Neural cell (in vitro differentiated cells): ENCODE results near the gene SRGAP3. TPM values are rescaled to one million over a fixed set of nuclear protein-coding genes. Genes with fewer than 3 reads are reported as not detected.

Source experiments
- H2AFZ ChIP-seq: fragments of 200-600, 300-800 bp; sonication (generic), shearing (Covaris generic); 2 replicates; pipeline ENCODE4 v1.6.0; 2014; ENCODE audit warnings: low read depth, mild to moderate bottlenecking, antibody characterized with exemption, low read length, moderate library complexity
- H3F3A ChIP-seq: fragments of 200-600 bp; shearing (Covaris generic); 2 replicates; pipeline ENCODE4 v1.6.1; 2016; ENCODE audit warnings: mild to moderate bottlenecking, moderate library complexity, mixed read lengths, antibody characterized with exemption, low read length; ENCODE audit not compliant: insufficient read depth, poor library complexity, severe bottlenecking
- H3K27ac ChIP-seq: fragments of 200-600, 300-800 bp; sonication (generic), shearing (Covaris generic); 2 replicates; pipeline ENCODE4 v1.5.1; 2014; ENCODE audit warnings: mild to moderate bottlenecking, low read length, moderate library complexity
- H3K27me3 ChIP-seq: fragments of 300-800, 200-600 bp; sonication (generic), shearing (Covaris generic); 2 replicates; pipeline ENCODE4 v1.6.0; 2014; ENCODE audit warnings: mild to moderate bottlenecking, low read depth, low read length, moderate library complexity; ENCODE audit not compliant: insufficient read depth
- H3K36me3 ChIP-seq: fragments of 300-800, 200-600 bp; sonication (generic), shearing (Covaris generic); 2 replicates; pipeline ENCODE4 v1.5.1; 2014; ENCODE audit warnings: mild to moderate bottlenecking, antibody characterized with exemption, low read length, moderate library complexity; ENCODE audit not compliant: insufficient read depth
- H3K4me2 ChIP-seq: fragments of 300-800, 200-600 bp; sonication (generic), shearing (Covaris generic); 2 replicates; pipeline ENCODE4 v1.6.0; 2014; ENCODE audit warnings: mild to moderate bottlenecking, low read length
- H3K4me3 ChIP-seq: fragments of 300-800, 200-600 bp; sonication (generic), shearing (Covaris generic); 2 replicates; pipeline ENCODE4 v1.5.1; 2014; ENCODE audit warnings: mild to moderate bottlenecking, low read length, moderate library complexity
- H3K79me2 ChIP-seq: fragments of 200-600 bp; shearing (Covaris generic); replicated peaks from 2 replicates; pipeline ENCODE4 v1.6.0; 2014; ENCODE audit warnings: mild to moderate bottlenecking, low read length, moderate library complexity; ENCODE audit not compliant: insufficient read depth
- H3K9ac ChIP-seq: fragments of 300-800, 200-600 bp; sonication (generic), shearing (Covaris generic); 2 replicates; pipeline ENCODE4 v1.6.1; 2016; ENCODE audit warnings: mild to moderate bottlenecking, low read length, mixed read lengths
- H3K9me2 ChIP-seq: fragments of 200-600 bp; shearing (Covaris generic); 2 replicates; pipeline ENCODE4 v1.6.1; 2016; ENCODE audit warnings: mild to moderate bottlenecking, low read length, mixed read lengths; ENCODE audit not compliant: insufficient read depth
- H3K9me3 ChIP-seq: fragments of 200-600, 300-800 bp; sonication (generic), shearing (Covaris generic); 2 replicates; pipeline ENCODE4 v1.6.1; 2016; ENCODE audit warnings: mild to moderate bottlenecking, mixed run types, low read length, moderate library complexity, mixed read lengths
- H4K20me1 ChIP-seq: fragments of 200-600 bp; shearing (Covaris generic); 2 replicates; pipeline ENCODE4 v1.6.1; 2016; ENCODE audit warnings: mild to moderate bottlenecking, mixed run types; ENCODE audit not compliant: insufficient read depth
- EP300 ChIP-seq: fragments of 450-650 bp; conservative IDR thresholded peaks from 2 replicates; pipeline ENCODE4 v1.6.1; 2014; ENCODE audit warnings: antibody characterized with exemption, mild to moderate bottlenecking, moderate library complexity; ENCODE audit not compliant: poor library complexity, severe bottlenecking
- EZH2 ChIP-seq: fragments of 200-600, 300-800 bp; shearing (Covaris generic), sonication (generic); IDR thresholded peaks from 2 replicates; pipeline ENCODE4 v1.6.1; 2014; ENCODE audit warnings: antibody characterized with exemption, low read length, borderline replicate concordance, mild to moderate bottlenecking; ENCODE audit not compliant: insufficient read depth, poor library complexity, severe bottlenecking
- MXI1 ChIP-seq: fragments of 450-650 bp; conservative IDR thresholded peaks from 2 replicates; pipeline ENCODE4 v1.6.1; 2014; ENCODE audit warnings: antibody characterized with exemption, mild to moderate bottlenecking; ENCODE audit not compliant: poor library complexity, severe bottlenecking
- POLR2AphosphoS5 ChIP-seq: IDR thresholded peaks from 2 replicates; pipeline ENCODE4 v1.6.1; 2012
- RAD21 ChIP-seq: fragments of 450-650 bp; conservative IDR thresholded peaks from 2 replicates; pipeline ENCODE4 v1.6.1; 2014; ENCODE audit warnings: antibody characterized with exemption, mild to moderate bottlenecking, moderate library complexity
- SMC3 ChIP-seq: fragments of 450-650 bp; conservative IDR thresholded peaks from 2 replicates; pipeline ENCODE4 v1.6.1; 2014; ENCODE audit warnings: antibody characterized with exemption, mild to moderate bottlenecking, moderate library complexity; ENCODE audit not compliant: poor library complexity
- TAF1 ChIP-seq: IDR thresholded peaks from 2 replicates; pipeline ENCODE4 v1.6.1; 2012; ENCODE audit warnings: low read depth
- polyA plus RNA-seq: library from polyadenylated mRNA; depleted of rRNA; stranded (reverse); fragments of >200 nt; gene quantifications from 2 replicates; pipeline ENCODE4 v1.2.3, GENCODE V29; 2014
- TF ChIP-seq, protein P1 (sequence below): fragments of 450-650 bp; IDR thresholded peaks from 2 replicates; pipeline ENCODE4 v1.5.1; 2014; ENCODE audit warnings: antibody characterized with exemption, mild to moderate bottlenecking, moderate library complexity; ENCODE audit not compliant: poor library complexity, severe bottlenecking
- TF ChIP-seq, protein P2 (sequence below): IDR thresholded peaks from 2 replicates; pipeline ENCODE4 v1.6.1; 2012; ENCODE audit warnings: borderline replicate concordance

The SRGAP3 gene
- polyA plus RNA-seq, 1 donor from 2014 or later: 31.5 TPM

DNA sequence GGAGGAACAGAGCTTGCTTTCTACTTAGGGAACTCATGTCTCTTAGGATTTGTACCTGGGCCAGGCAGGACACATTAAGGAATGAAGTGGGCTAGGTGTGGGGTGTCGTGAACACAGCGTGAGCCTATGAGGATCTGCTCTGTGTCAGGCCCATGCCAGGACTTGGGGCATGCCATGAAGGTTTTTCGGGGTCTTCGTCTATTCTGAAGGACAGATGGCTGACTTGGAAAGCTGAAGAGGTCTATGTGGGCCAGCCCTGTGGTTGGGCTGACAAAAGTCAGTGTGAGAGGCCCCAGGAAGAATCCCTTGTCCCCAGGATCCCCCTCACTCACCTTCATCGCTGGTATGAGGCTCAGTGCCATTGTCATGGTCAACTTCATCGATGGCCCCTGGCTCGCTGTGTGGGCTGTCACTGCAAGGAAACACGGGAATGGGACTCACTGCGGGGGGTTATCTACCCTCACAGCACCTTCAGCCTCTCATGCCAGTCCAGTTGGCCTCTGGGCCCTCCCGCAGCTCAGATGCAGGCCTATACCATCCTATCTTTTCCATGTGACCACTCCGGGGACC lies 239.4 kb downstream of the SRGAP3 start:
- Histone ChIP-seq H3K9ac (no peak overlapping the region), H3K9me2 (no peaks in the 10 kb centered on the region), H3K79me2 (no peaks in the 10 kb centered on the region), H3K27me3 (no peaks in the 10 kb centered on the region), H3F3A (no peaks in the 10 kb centered on the region), H3K27ac (no peak overlapping the region), H3K4me3 (no peak overlapping the region), H2AFZ (no peak overlapping the region), H3K36me3 (peaks cover 7% of the 10 kb centered on the region), H3K4me2 (no peak overlapping the region), H4K20me1 (no peaks in the 10 kb centered on the region), H3K9me3 (no peaks in the 10 kb centered on the region)
- TF ChIP-seq, protein P1, sequence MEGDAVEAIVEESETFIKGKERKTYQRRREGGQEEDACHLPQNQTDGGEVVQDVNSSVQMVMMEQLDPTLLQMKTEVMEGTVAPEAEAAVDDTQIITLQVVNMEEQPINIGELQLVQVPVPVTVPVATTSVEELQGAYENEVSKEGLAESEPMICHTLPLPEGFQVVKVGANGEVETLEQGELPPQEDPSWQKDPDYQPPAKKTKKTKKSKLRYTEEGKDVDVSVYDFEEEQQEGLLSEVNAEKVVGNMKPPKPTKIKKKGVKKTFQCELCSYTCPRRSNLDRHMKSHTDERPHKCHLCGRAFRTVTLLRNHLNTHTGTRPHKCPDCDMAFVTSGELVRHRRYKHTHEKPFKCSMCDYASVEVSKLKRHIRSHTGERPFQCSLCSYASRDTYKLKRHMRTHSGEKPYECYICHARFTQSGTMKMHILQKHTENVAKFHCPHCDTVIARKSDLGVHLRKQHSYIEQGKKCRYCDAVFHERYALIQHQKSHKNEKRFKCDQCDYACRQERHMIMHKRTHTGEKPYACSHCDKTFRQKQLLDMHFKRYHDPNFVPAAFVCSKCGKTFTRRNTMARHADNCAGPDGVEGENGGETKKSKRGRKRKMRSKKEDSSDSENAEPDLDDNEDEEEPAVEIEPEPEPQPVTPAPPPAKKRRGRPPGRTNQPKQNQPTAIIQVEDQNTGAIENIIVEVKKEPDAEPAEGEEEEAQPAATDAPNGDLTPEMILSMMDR: no peak
- TF ChIP-seq MXI1: no peak
- TF ChIP-seq EP300: no peak
- no peak for TF ChIP-seq SMC3
- TF ChIP-seq TAF1: no peak
- no peak for TF ChIP-seq POLR2AphosphoS5
- no peak for TF ChIP-seq EZH2
- no peak for TF ChIP-seq RAD21
- TF ChIP-seq, protein P2, sequence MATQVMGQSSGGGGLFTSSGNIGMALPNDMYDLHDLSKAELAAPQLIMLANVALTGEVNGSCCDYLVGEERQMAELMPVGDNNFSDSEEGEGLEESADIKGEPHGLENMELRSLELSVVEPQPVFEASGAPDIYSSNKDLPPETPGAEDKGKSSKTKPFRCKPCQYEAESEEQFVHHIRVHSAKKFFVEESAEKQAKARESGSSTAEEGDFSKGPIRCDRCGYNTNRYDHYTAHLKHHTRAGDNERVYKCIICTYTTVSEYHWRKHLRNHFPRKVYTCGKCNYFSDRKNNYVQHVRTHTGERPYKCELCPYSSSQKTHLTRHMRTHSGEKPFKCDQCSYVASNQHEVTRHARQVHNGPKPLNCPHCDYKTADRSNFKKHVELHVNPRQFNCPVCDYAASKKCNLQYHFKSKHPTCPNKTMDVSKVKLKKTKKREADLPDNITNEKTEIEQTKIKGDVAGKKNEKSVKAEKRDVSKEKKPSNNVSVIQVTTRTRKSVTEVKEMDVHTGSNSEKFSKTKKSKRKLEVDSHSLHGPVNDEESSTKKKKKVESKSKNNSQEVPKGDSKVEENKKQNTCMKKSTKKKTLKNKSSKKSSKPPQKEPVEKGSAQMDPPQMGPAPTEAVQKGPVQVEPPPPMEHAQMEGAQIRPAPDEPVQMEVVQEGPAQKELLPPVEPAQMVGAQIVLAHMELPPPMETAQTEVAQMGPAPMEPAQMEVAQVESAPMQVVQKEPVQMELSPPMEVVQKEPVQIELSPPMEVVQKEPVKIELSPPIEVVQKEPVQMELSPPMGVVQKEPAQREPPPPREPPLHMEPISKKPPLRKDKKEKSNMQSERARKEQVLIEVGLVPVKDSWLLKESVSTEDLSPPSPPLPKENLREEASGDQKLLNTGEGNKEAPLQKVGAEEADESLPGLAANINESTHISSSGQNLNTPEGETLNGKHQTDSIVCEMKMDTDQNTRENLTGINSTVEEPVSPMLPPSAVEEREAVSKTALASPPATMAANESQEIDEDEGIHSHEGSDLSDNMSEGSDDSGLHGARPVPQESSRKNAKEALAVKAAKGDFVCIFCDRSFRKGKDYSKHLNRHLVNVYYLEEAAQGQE: no peak

GRCh38 chr3:9008550-9009255 lies 240.7 kb downstream of the SRGAP3 start:
- no peaks in the 10 kb centered on the region for H3F3A ChIP-seq
- H4K20me1 ChIP-seq: no peaks in the 10 kb centered on the region
- H3K27me3 ChIP-seq: no peaks in the 10 kb centered on the region
- TF ChIP-seq EZH2: no peak
- no peak for TF ChIP-seq SMC3
- TF ChIP-seq TAF1: no peak
- TF ChIP-seq, protein P1: no peak
- no peak for TF ChIP-seq MXI1
- TF ChIP-seq EP300: no peak
- no peak for TF ChIP-seq RAD21
- TF ChIP-seq, protein P2: no peak
- TF ChIP-seq POLR2AphosphoS5: no peak
- no peak overlapping the region for H3K27ac ChIP-seq
- H3K4me3 ChIP-seq: no peak overlapping the region
- H3K36me3 ChIP-seq: peaks cover 7% of the 10 kb centered on the region
- H2AFZ ChIP-seq: no peak overlapping the region
- H3K9ac ChIP-seq: no peak overlapping the region
- no peaks in the 10 kb centered on the region for H3K79me2 ChIP-seq
- H3K9me2 ChIP-seq: no peaks in the 10 kb centered on the region
- H3K9me3 ChIP-seq: no peaks in the 10 kb centered on the region
- no peak overlapping the region for H3K4me2 ChIP-seq
